Osteoblast (primary cell): ENCODE results near the gene ECT2L. TPM values are rescaled to one million over a fixed set of nuclear protein-coding genes. Genes with fewer than 3 reads are reported as not detected.

Experiments used
- DNase-seq: peaks from one replicate; pipeline ENCODE4 v3.0.0; 2011; ENCODE audit warnings: low spot score, mixed read lengths; ENCODE audit not compliant: insufficient read length; ENCODE audit errors: missing footprints
- H2AFZ ChIP-seq: 2 replicates; pipeline ENCODE4 v1.6.0; 2011; ENCODE audit warnings: mild to moderate bottlenecking, low read length
- H3K27ac ChIP-seq: 2 replicates; pipeline ENCODE4 v1.5.1; 2011; ENCODE audit warnings: mild to moderate bottlenecking, low read depth, low read length, moderate library complexity
- H3K27me3 ChIP-seq: 2 replicates; pipeline ENCODE4 v1.6.0; 2012; ENCODE audit warnings: mild to moderate bottlenecking, control low read depth, inconsistent platforms, low read length, moderate library complexity; ENCODE audit not compliant: insufficient read depth
- H3K36me3 ChIP-seq: 2 replicates; pipeline ENCODE4 v1.5.1; 2011; ENCODE audit warnings: mild to moderate bottlenecking, low read length, control low read depth, moderate library complexity; ENCODE audit not compliant: insufficient read depth
- H3K4me1 ChIP-seq: 2 replicates; pipeline ENCODE4 v1.5.1; 2011; ENCODE audit warnings: mild to moderate bottlenecking, low read length, control low read depth, moderate library complexity; ENCODE audit not compliant: insufficient read depth
- H3K4me2 ChIP-seq: 2 replicates; pipeline ENCODE4 v1.6.0; 2011; ENCODE audit warnings: mild to moderate bottlenecking, low read length; ENCODE audit not compliant: insufficient read depth
- H3K4me3 ChIP-seq: fragments of 200-600 bp; sonication (generic); 3 replicates; pipeline ENCODE4 v1.5.1; 2012; ENCODE audit warnings: mild to moderate bottlenecking, low read length, inconsistent platforms; ENCODE audit not compliant: insufficient read depth
- H3K79me2 ChIP-seq: 2 replicates; pipeline ENCODE4 v1.6.0; 2012; ENCODE audit warnings: mild to moderate bottlenecking, low read length, control low read depth, inconsistent platforms; ENCODE audit not compliant: insufficient read depth
- H3K9me3 ChIP-seq: 2 replicates; pipeline ENCODE4 v1.5.1; 2011; ENCODE audit warnings: low read depth, low read length, control low read depth
- H4K20me1 ChIP-seq: 2 replicates; pipeline ENCODE4 v1.6.0; 2012; ENCODE audit warnings: mild to moderate bottlenecking, low read length, control low read depth; ENCODE audit not compliant: insufficient read depth
- total RNA-seq: library from RNA; depleted of rRNA; stranded (reverse); fragments of >200 nt; gene quantifications from 2 replicates; pipeline ENCODE4 v1.2.3, GENCODE V29; 2012
- TF ChIP-seq, protein P1 (sequence below): IDR thresholded peaks from 2 replicates; pipeline ENCODE4 v1.5.1; 2011; ENCODE audit warnings: mild to moderate bottlenecking, low read depth, low read length, moderate library complexity; ENCODE audit errors: extremely low read depth

The ECT2L gene
- total RNA-seq, 1 donor, result under 0.01 TPM

DNA sequence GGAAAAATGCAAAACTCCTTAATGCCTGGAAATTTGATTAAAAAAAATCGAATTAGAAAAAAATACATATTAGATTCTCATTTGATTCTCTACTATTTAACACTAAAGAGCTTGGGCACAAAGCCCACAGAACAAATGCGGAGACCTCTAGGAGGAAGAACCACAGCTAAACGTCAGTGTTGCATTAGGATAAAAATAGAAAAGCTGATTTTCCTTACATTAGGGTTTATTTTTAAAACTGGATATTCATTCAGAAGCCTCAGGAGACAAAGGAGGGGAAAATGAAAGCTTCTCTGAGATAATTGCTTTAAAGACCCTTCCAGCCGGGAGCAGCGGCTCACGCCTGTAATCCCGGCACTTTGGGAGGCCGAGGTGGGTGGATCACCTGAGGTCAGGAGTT lies 77.3 kb downstream of the ECT2L start:
- Histone ChIP-seq H3K27me3 (no peaks in the 10 kb centered on the region), H3K79me2 (no peaks in the 10 kb centered on the region), H3K4me3 (no peak overlapping the region), H3K4me1 (no peaks in the 10 kb centered on the region), H3K36me3 (no peaks in the 10 kb centered on the region), H4K20me1 (no peaks in the 10 kb centered on the region), H3K4me2 (no peak overlapping the region), H3K9me3 (no peaks in the 10 kb centered on the region), H2AFZ (no peak overlapping the region), H3K27ac (no peak overlapping the region)
- TF ChIP-seq, protein P1, sequence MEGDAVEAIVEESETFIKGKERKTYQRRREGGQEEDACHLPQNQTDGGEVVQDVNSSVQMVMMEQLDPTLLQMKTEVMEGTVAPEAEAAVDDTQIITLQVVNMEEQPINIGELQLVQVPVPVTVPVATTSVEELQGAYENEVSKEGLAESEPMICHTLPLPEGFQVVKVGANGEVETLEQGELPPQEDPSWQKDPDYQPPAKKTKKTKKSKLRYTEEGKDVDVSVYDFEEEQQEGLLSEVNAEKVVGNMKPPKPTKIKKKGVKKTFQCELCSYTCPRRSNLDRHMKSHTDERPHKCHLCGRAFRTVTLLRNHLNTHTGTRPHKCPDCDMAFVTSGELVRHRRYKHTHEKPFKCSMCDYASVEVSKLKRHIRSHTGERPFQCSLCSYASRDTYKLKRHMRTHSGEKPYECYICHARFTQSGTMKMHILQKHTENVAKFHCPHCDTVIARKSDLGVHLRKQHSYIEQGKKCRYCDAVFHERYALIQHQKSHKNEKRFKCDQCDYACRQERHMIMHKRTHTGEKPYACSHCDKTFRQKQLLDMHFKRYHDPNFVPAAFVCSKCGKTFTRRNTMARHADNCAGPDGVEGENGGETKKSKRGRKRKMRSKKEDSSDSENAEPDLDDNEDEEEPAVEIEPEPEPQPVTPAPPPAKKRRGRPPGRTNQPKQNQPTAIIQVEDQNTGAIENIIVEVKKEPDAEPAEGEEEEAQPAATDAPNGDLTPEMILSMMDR, result no peak
- DNase-seq, result no peak

DNA sequence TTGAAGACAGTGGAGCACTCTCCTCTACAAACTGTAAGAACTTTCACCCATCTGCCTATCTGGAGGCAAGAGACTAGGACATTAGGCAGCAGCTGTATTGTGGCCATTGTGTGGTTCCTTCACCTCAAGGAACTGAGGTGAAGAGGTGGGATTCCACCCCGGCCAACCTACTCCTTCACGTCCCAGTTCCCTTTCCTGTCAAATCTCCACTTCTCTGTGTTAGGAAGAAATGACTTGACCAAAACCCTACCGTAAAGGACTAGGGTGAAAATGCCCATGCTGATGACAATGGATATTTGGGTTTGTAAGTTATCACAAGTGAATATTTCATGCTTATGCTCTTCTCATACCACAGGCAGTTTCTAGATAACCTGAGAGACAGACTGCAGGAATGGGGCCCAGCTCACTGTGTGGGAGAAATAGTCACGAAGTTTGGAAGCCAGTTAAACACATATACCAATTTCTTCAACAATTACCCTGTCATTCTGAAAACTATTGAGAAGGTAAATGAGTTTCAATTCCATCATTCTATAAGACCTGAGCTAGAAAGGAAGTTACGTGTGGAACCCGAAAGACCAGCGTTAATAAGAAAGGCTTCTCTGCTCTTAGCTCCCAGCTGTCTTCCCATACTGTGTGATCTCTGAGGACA lies 86.6 kb downstream of the ECT2L start:
- Histone ChIP-seq H3K4me1 (no peaks in the 10 kb centered on the region), H3K27ac (no peak overlapping the region), H3K27me3 (no peaks in the 10 kb centered on the region), H3K9me3 (no peaks in the 10 kb centered on the region), H2AFZ (no peak overlapping the region), H3K79me2 (no peaks in the 10 kb centered on the region), H3K4me2 (no peak overlapping the region), H4K20me1 (no peaks in the 10 kb centered on the region), H3K36me3 (no peaks in the 10 kb centered on the region), H3K4me3 (no peak overlapping the region)
- no peak for DNase-seq
- TF ChIP-seq, protein P1, result no peak

DNA sequence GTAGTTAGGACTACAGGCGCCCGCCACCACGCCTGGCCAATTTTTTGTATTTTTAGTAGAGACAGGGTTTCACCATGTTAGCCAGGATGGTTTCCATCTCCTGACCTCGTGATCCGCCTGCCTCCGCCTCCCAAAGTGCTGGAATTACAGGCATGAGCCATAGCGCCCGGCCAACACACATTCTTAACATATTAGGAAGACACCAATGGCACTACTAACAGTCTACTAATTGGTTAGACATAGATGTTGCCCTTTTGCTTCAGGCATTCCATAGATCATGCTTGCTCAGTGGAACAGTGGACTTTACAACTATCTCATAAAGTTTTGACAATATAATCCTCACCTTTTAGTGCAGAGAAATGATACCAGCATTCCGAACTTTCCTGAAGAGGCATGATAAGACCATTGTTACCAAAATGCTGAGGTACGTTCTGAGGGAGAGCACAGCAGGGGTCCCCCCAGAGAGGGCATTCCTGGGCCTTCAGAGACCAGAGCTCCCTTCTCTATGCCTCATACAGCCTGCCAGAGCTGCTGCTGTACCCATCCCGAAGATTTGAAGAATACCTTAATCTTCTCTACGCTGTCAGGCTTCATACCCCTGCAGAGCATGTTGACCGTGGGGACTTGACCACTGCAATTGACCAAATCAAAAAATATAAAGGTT lies 89.4 kb downstream of the ECT2L start:
- no peaks in the 10 kb centered on the region for H3K27me3 ChIP-seq
- TF ChIP-seq, protein P1, result no peak
- no peaks in the 10 kb centered on the region for H3K36me3 ChIP-seq
- H4K20me1 ChIP-seq, result no peaks in the 10 kb centered on the region
- no peak overlapping the region for H3K4me2 ChIP-seq
- H3K4me1 ChIP-seq, result no peaks in the 10 kb centered on the region
- H2AFZ ChIP-seq, result no peak overlapping the region
- H3K79me2 ChIP-seq, result no peaks in the 10 kb centered on the region
- peak; percentile 26 for DNase-seq
- H3K4me3 ChIP-seq, result no peak overlapping the region
- no peaks in the 10 kb centered on the region for H3K9me3 ChIP-seq
- H3K27ac ChIP-seq, result no peak overlapping the region

DNA sequence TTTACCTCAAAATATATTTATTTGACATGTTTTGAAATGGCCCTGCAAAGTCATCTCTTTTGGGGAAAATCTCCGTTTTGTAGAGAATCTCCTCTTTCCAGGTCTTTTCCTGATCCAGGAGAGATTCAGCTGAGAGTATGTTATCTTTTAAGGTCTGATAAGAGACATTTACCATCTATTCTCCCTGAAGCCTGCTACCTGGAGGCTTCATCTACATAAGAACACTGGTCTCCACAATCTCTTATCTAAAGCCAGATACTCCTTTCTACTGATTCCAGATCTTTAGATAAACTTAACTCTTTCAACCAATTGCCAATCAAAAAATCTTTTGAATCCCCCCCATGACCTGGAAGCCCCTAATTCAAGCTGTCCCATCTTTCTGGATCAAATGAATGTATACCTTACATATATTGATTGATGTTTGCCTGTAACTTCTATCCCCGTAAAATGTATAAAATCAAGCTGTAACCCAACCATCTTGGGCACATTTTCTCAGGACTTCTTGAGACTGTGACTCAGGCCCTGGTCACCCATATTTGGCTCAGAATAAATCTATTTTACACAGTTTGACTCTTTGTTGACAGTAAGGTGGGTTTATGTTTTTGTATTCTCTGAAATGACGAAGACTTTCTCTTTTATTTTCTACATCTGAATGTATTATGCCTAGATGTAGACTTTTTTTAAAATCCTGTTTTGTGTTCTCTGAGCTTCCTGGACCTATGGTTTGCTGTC lies 95.5 kb downstream of the ECT2L start:
- H3K27ac ChIP-seq, result no peak overlapping the region
- H4K20me1 ChIP-seq, result no peaks in the 10 kb centered on the region
- H3K4me1 ChIP-seq, result no peaks in the 10 kb centered on the region
- H3K4me2 ChIP-seq, result no peak overlapping the region
- H3K79me2 ChIP-seq, result no peaks in the 10 kb centered on the region
- DNase-seq, result no peak
- no peak overlapping the region for H2AFZ ChIP-seq
- H3K9me3 ChIP-seq, result no peaks in the 10 kb centered on the region
- H3K27me3 ChIP-seq, result no peaks in the 10 kb centered on the region
- H3K36me3 ChIP-seq, result no peaks in the 10 kb centered on the region
- no peak overlapping the region for H3K4me3 ChIP-seq
- TF ChIP-seq, protein P1, result no peak
